ENCODE results near the gene ASXL1.

- no peak for TF ChIP-seq CTCF (IDR thresholded peaks at IDR 0.05 in 2 of 3, conservative IDR thresholded peaks at IDR 0.05 in 1 of 3; ENCODE audit: control insufficient read depth in 2 of 3, extremely low read depth in 1 of 3, insufficient read depth in 1 of 3, low read depth in 3 of 3, low read length in 3 of 3)
- no peak for TF ChIP-seq NR2C2 (IDR thresholded peaks at IDR 0.05; ENCODE audit: borderline replicate concordance, control insufficient read depth, insufficient read length, low read depth)
- TF ChIP-seq POLR2A (IDR thresholded peaks at IDR 0.05; ENCODE audit: low read depth, low read length) = no peak
These were observed 95.5 kb downstream of the ASXL1 start for GRCh38 chr20:32453467-32454163.
